Measurements from ENCODE around the gene PITPNM3. TPM values are rescaled to one million over a fixed set of nuclear protein-coding genes. Genes with fewer than 3 reads are reported as not detected.

The PITPNM3 gene
- total RNA-seq (2016; rRNA removed; fragmentation: Illumina TruSeq; extraction: Trizol) (0.13 and 0.28 TPM in 2 replicates), polyA plus RNA-seq (2011; rRNA removed) (0.29 and 0.33 TPM in 2 replicates), polyA minus RNA-seq (2011; rRNA and poly(A)+ RNA removed; ENCODE audit: low replicate concordance) (0.44 and 30.1 TPM in 2 replicates), Bru-seq, nascent RNA (percentile 22 among the genes with signal in this experiment), BruChase-seq, experiment 1, labeled RNA remaining after a 6-hour chase (percentile 20 among the genes with signal in this experiment), BruChase-seq, experiment 2, labeled RNA remaining after a 2-hour chase (percentile 25 among the genes with signal in this experiment)
- not detected in 2 replicates for total RNA-seq (2016; cell fraction: cytosol; rRNA removed; fragmentation: Illumina TruSeq; extraction: Trizol; ENCODE audit: low read depth)
- 0.04 and 0.32 TPM in 2 replicates for total RNA-seq (2016; cell fraction: insoluble cytoplasmic fraction; rRNA removed; fragmentation: Illumina TruSeq; extraction: Trizol)
- 0.03 and 0.06 TPM in 2 replicates for total RNA-seq (2016; cell fraction: membrane; rRNA removed; fragmentation: Illumina TruSeq; extraction: Trizol)
- 0.16 and 0.68 TPM in 2 replicates for total RNA-seq (2016; cell fraction: nucleus; rRNA removed; fragmentation: Illumina TruSeq; extraction: Trizol)
- polyA plus RNA-seq (2011; cell fraction: cytosol; rRNA removed): 0.13 and 0.15 TPM in 2 replicates
- 1.6 and 1.9 TPM in 2 replicates for polyA plus RNA-seq (2011; cell fraction: nucleus; rRNA removed)
- 0.23 and 0.30 TPM in 2 replicates for polyA plus RNA-seq (2012)
- polyA plus RNA-seq (2016; cell fraction: cytosol; fragmentation: Illumina TruSeq; extraction: Trizol; ENCODE audit: low read depth): not detected in 2 replicates
- 0.07 and 0.20 TPM in 2 replicates for polyA plus RNA-seq (2016; cell fraction: insoluble cytoplasmic fraction; fragmentation: Illumina TruSeq; extraction: Trizol; ENCODE audit: low read depth)
- polyA plus RNA-seq (2016; cell fraction: membrane; fragmentation: Illumina TruSeq; extraction: Trizol; ENCODE audit: low read depth): 0.05 TPM in 1 of 2 replicates, not detected in the other
- 1.0 and 1.3 TPM in 2 replicates for polyA plus RNA-seq (2016; cell fraction: nucleus; fragmentation: Illumina TruSeq; extraction: Trizol; ENCODE audit: insufficient read depth, low read depth)
- 0.30 and 0.44 TPM in 2 replicates for polyA minus RNA-seq (2011; cell fraction: cytosol; rRNA and poly(A)+ RNA removed)
- 0.50 and 0.52 TPM in 2 replicates for polyA minus RNA-seq (2011; cell fraction: nucleus; rRNA and poly(A)+ RNA removed)
- long read RNA-seq, experiment 1: 0 reads
- long read RNA-seq, experiment 2: 0 reads

DNA sequence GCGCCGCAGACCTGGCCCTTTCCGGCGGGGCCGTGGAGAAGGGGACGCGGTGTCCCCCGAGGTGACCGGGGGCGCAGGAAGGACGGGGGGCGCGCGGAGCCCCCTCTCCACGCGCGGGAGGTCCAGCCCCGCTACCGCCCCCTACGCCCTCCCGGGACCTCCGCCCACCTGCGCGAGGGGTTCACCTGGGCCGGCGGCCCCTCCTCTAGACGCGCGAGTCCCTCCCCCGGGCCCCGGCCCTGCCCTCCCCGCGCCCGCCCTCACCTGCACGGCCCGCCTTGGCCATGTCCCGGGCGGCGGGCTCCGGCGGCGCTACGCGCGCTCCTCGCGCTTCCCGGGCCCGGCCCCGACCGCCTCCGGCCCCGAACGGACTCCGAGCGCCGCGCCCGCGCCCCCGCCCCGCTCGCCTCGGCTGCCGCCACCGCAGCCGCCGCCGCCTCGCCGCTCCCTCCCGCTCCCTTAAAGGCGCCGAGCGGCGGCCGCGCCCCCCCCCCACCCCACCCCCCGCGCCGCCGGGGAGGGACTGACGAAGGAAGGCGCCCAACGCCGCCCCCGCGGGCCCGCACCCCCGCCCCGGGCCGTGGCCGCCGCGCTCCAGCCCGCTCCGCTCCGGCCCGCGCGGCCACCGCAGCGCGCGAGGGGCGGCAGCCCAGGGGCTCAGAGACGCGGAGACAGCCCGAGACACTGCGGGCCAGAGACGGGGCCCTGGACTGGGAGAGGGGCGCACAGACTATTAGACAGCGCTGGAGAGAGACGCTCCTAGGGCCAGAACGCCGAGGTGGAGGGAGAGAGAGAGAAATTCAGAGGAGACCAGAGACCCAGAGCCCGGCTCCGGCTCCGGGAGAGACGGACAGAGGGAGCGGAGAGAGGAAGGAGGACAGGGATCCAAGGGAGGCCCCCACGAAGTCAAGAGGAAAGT, at the start of gene PITPNM3:
Gene PITPNM3, minus strand, starts transcription at position 435 of the 919 bp plus-strand sequence. Its CDS starts 149 bp downstream, at position 286.
- no peak within 1 kb of the TSS for H2AFZ ChIP-seq (ENCODE audit: low read length)
- POLR2A ChIA-PET: no interaction called here
- CTCF ChIA-PET (ENCODE audit: low intra/inter-chr PET ratio, low total read pairs): no interaction called here
- DNase-seq (ENCODE audit: low spot score) (no peak), ATAC-seq (peak; percentile 27), FAIRE-seq (no peak)
- no peaks in the 10 kb centered on the region for H3K79me2 ChIP-seq (ENCODE audit: insufficient read depth, low read length)
- H3K4me3 ChIP-seq (replicated peaks in 1 of 3; ENCODE audit: insufficient read depth in 1 of 3, low read depth in 2 of 3, low read length in 3 of 3): peak within 1 kb of the TSS; percentile 26 to 59 (median 44); a peak in 4 of 6 replicates
- H3K36me3 ChIP-seq (replicated peaks in 1 of 2; ENCODE audit: control insufficient read depth in 1 of 2, insufficient read depth in 2 of 2, low read length in 2 of 2): no peaks in the 10 kb centered on the region
- H3K4me1 ChIP-seq (ENCODE audit: insufficient read depth, low read length): peaks cover 16% of the 10 kb centered on the region; the same call in 1 of the 2 replicates
- TF ChIP-seq ZNF615 (CRISPR knock-in tag; IDR thresholded peaks at IDR 0.05; ENCODE audit: borderline replicate concordance): no peak
- TF ChIP-seq, protein P1, sequence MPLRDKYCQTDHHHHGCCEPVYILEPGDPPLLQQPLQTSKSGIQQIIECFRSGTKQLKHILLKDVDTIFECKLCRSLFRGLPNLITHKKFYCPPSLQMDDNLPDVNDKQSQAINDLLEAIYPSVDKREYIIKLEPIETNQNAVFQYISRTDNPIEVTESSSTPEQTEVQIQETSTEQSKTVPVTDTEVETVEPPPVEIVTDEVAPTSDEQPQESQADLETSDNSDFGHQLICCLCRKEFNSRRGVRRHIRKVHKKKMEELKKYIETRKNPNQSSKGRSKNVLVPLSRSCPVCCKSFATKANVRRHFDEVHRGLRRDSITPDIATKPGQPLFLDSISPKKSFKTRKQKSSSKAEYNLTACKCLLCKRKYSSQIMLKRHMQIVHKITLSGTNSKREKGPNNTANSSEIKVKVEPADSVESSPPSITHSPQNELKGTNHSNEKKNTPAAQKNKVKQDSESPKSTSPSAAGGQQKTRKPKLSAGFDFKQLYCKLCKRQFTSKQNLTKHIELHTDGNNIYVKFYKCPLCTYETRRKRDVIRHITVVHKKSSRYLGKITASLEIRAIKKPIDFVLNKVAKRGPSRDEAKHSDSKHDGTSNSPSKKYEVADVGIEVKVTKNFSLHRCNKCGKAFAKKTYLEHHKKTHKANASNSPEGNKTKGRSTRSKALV (CRISPR knock-in tag; IDR thresholded peaks at IDR 0.05): peak; percentile 43; the same call in 1 of the 2 replicates
- peaks cover 2 to 43% of the 10 kb centered on the region in 2 experiments for H3K27me3 ChIP-seq (ENCODE audit: control insufficient read depth in 1 of 2, insufficient read depth in 2 of 2, low read length in 2 of 2)
- H3K9me3 ChIP-seq (ENCODE audit: low read length): no peaks in the 10 kb centered on the region
- H3K9ac ChIP-seq (ENCODE audit: insufficient read depth, low read depth, low read length): no peak within 1 kb of the TSS
- intact Hi-C loops (cut with micrococcal nuclease; ENCODE audit: unreplicated experiment) (loop anchor here (10.0 kb wide), 1 partner anchor 82 kb away; no protein-coding TSS in a partner anchor), in situ Hi-C loops (cut with HindIII; ENCODE audit: extremely low pct_ligation_motif_present, low pct_unique_long_range_greater_than_20kb) (no loop called here)
- WGBS (ENCODE audit: low lambda C conversion rate): 3% methylated on average over 30 of the region's 122 CpGs
- no TSS peak for BruUV-seq (replicated peaks)
- H3K27ac ChIP-seq (ENCODE audit: extremely low read length, insufficient read depth, low read length): no peak within 1 kb of the TSS
- H3K4me2 ChIP-seq (ENCODE audit: low read depth, low read length): peak within 1 kb of the TSS; percentile 65
- no peaks in the 10 kb centered on the region for H4K20me1 ChIP-seq (ENCODE audit: insufficient read depth, low read length)

All from HepG2 (cell line).